A549 (cell line): ENCODE results near the gene STOML2.

Experiments
- CBX2 ChIP-seq: fragments of 200-600 bp; sonication (generic); IDR thresholded peaks from 2 replicates; pipeline ENCODE4 v1.6.1; 2016; ENCODE audit warnings: low read depth, mild to moderate bottlenecking, borderline replicate concordance
- CHD4 ChIP-seq: fragments of 200-600 bp; sonication (generic); IDR thresholded peaks from 2 replicates; pipeline ENCODE4 v1.6.1; 2016; ENCODE audit warnings: antibody characterized with exemption, mild to moderate bottlenecking, borderline replicate concordance
- RNF2 ChIP-seq: fragments of 200-600 bp; sonication (generic); IDR thresholded peaks from 2 replicates; pipeline ENCODE4 v1.6.1; 2016; ENCODE audit warnings: low read depth, mild to moderate bottlenecking, antibody characterized with exemption, moderate library complexity, borderline replicate concordance
- TF ChIP-seq, protein P1 (sequence below): fragments of >200 bp; sonication (Bioruptor Twin); formaldehyde crosslinking; IDR thresholded peaks from 3 replicates; pipeline ENCODE4 v1.5.1; 2016
- TF ChIP-seq, protein P2 (sequence below): IDR thresholded peaks from 2 replicates; pipeline ENCODE4 v1.6.1; 2012

- TF ChIP-seq CHD4, result no peak
- TF ChIP-seq, protein P1, sequence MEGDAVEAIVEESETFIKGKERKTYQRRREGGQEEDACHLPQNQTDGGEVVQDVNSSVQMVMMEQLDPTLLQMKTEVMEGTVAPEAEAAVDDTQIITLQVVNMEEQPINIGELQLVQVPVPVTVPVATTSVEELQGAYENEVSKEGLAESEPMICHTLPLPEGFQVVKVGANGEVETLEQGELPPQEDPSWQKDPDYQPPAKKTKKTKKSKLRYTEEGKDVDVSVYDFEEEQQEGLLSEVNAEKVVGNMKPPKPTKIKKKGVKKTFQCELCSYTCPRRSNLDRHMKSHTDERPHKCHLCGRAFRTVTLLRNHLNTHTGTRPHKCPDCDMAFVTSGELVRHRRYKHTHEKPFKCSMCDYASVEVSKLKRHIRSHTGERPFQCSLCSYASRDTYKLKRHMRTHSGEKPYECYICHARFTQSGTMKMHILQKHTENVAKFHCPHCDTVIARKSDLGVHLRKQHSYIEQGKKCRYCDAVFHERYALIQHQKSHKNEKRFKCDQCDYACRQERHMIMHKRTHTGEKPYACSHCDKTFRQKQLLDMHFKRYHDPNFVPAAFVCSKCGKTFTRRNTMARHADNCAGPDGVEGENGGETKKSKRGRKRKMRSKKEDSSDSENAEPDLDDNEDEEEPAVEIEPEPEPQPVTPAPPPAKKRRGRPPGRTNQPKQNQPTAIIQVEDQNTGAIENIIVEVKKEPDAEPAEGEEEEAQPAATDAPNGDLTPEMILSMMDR, result no peak
- TF ChIP-seq, protein P2, sequence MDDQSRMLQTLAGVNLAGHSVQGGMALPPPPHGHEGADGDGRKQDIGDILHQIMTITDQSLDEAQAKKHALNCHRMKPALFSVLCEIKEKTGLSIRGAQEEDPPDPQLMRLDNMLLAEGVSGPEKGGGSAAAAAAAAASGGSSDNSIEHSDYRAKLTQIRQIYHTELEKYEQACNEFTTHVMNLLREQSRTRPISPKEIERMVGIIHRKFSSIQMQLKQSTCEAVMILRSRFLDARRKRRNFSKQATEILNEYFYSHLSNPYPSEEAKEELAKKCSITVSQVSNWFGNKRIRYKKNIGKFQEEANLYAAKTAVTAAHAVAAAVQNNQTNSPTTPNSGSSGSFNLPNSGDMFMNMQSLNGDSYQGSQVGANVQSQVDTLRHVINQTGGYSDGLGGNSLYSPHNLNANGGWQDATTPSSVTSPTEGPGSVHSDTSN, result no peak
- TF ChIP-seq CBX2, result no peak
- TF ChIP-seq RNF2, result no peak
Observed at GRCh38 chr9:35105571-35106342, 2.8 kb upstream of the STOML2 start.
